DMS79 (cell line): ENCODE data around the gene VCL.
"Not testable (repeated sequence)": the region's sequence is repeated elsewhere in the genome, so short reads cannot be mapped to it uniquely, and the experiment has no call there.

ENCODE experiments used
- DNase-seq: peaks from one replicate; lab custom pipeline; 2025; lab: John Stamatoyannopoulos, UW

VCL gene

GRCh38 chr10:74006269-74006668 is 8.4 kb downstream of the VCL start:
- DNase-seq, result no peak

- DNase-seq, result no peak
Observed at GRCh38 chr10:74008212-74008731, 10.4 kb downstream of the VCL start.

- DNase-seq, result no peak
Observed at GRCh38 chr10:74011017-74011416, 13.1 kb downstream of the VCL start.

- DNase-seq, result peak; percentile 13
Observed at GRCh38 chr10:74011770-74012169, 13.9 kb downstream of the VCL start.

- no peak for DNase-seq
Observed at GRCh38 chr10:74012480-74012879, 14.6 kb downstream of the VCL start.

- no peak for DNase-seq
Observed at GRCh38 chr10:74013004-74013403, 15.1 kb downstream of the VCL start.

GRCh38 chr10:74014574-74014973 is 16.7 kb downstream of the VCL start:
- not testable (repeated sequence) for DNase-seq

- no peak for DNase-seq
Observed at GRCh38 chr10:74018241-74018640, 20.3 kb downstream of the VCL start.

- no peak for DNase-seq
Observed at GRCh38 chr10:74021248-74022055, 23.5 kb downstream of the VCL start.

GRCh38 chr10:74022926-74023629 is 25.2 kb downstream of the VCL start:
- DNase-seq, result no peak

GRCh38 chr10:74024600-74024999 is 26.7 kb downstream of the VCL start:
- no peak for DNase-seq

GRCh38 chr10:74025380-74025978 is 27.6 kb downstream of the VCL start:
- no peak for DNase-seq

- DNase-seq, result no peak
Observed at GRCh38 chr10:74026428-74027015, 28.6 kb downstream of the VCL start.

- no peak for DNase-seq
Observed at GRCh38 chr10:74027702-74028101, 29.8 kb downstream of the VCL start.

GRCh38 chr10:74029943-74030342 is 32.0 kb downstream of the VCL start:
- DNase-seq, result no peak

GRCh38 chr10:74032208-74032607 is 34.3 kb downstream of the VCL start:
- DNase-seq, result not testable (repeated sequence)

- DNase-seq, result no peak
Observed at GRCh38 chr10:74032900-74033655, 35.2 kb downstream of the VCL start.

- no peak for DNase-seq
Observed at GRCh38 chr10:74033702-74034101, 35.8 kb downstream of the VCL start.

GRCh38 chr10:74034301-74034700 is 36.4 kb downstream of the VCL start:
- DNase-seq, result no peak

GRCh38 chr10:74035303-74035702 is 37.4 kb downstream of the VCL start:
- DNase-seq, result no peak

GRCh38 chr10:74036474-74036873 is 38.6 kb downstream of the VCL start:
- no peak for DNase-seq
